GM19463 (cell line): ENCODE data around the gene CPD.

ENCODE experiments used
- ATAC-seq: cut with Tn5 transposase; IDR thresholded peaks from one replicate; pipeline ENCODE4 v1.9.1; 2021; ENCODE audit warnings: mild to moderate bottlenecking, moderate library complexity; ENCODE audit not compliant: unreplicated experiment

Gene CPD

GRCh38 chr17:30352240-30352814, 26.4 kb upstream of the CPD start:
- ATAC-seq, result no peak

GRCh38 chr17:30354701-30355100, 24.0 kb upstream of the CPD start:
- no peak for ATAC-seq

GRCh38 chr17:30357476-30357875, 21.3 kb upstream of the CPD start:
- no peak for ATAC-seq

- no peak for ATAC-seq
These were observed 20.5 kb upstream of the CPD start for GRCh38 chr17:30358055-30358760.

- ATAC-seq, result no peak
These were observed 18.5 kb upstream of the CPD start for GRCh38 chr17:30360086-30360808.

- no peak for ATAC-seq
These were observed 16.9 kb upstream of the CPD start for GRCh38 chr17:30361766-30362279.

- peak; percentile 83 for ATAC-seq
These were observed 15.0 kb upstream of the CPD start for GRCh38 chr17:30363715-30364202.

- ATAC-seq, result no peak
These were observed 12.2 kb upstream of the CPD start for GRCh38 chr17:30366536-30366935.

GRCh38 chr17:30368912-30369720, 9.6 kb upstream of the CPD start:
- no peak for ATAC-seq

GRCh38 chr17:30369995-30370394, 8.7 kb upstream of the CPD start:
- ATAC-seq, result no peak

- no peak for ATAC-seq
These were observed 6.0 kb upstream of the CPD start for GRCh38 chr17:30372755-30373154.

GRCh38 chr17:30375661-30376060, 3.1 kb upstream of the CPD start:
- ATAC-seq, result no peak

- ATAC-seq, result no peak
These were observed 1.9 kb upstream of the CPD start for GRCh38 chr17:30376621-30377452.

- no peak for ATAC-seq
These were observed 1.0 kb upstream of the CPD start for GRCh38 chr17:30377574-30378240.

- ATAC-seq, result no peak
These were observed 394 bp upstream of the CPD start for GRCh38 chr17:30378241-30378824.

GRCh38 chr17:30379303-30379902, 676 bp downstream of the CPD start:
- ATAC-seq, result peak; percentile 11

- no peak for ATAC-seq
These were observed 1.2 kb downstream of the CPD start for GRCh38 chr17:30379903-30380381.

GRCh38 chr17:30380643-30381339, 2.1 kb downstream of the CPD start:
- no peak for ATAC-seq
